GM10266 (cell line): ENCODE measurements around the gene TTLL10.

Experiments
- DNase-seq: peaks from one replicate; pipeline ENCODE4 v3.0.0; 2012; ENCODE audit errors: extremely low spot score
- TF ChIP-seq, protein P1 (sequence below): IDR thresholded peaks from 2 replicates; pipeline ENCODE4 v1.5.1; 2012; ENCODE audit warnings: mild to moderate bottlenecking, low read depth; ENCODE audit not compliant: control insufficient read depth, insufficient read depth; ENCODE audit errors: missing control alignments

TTLL10 gene

DNA sequence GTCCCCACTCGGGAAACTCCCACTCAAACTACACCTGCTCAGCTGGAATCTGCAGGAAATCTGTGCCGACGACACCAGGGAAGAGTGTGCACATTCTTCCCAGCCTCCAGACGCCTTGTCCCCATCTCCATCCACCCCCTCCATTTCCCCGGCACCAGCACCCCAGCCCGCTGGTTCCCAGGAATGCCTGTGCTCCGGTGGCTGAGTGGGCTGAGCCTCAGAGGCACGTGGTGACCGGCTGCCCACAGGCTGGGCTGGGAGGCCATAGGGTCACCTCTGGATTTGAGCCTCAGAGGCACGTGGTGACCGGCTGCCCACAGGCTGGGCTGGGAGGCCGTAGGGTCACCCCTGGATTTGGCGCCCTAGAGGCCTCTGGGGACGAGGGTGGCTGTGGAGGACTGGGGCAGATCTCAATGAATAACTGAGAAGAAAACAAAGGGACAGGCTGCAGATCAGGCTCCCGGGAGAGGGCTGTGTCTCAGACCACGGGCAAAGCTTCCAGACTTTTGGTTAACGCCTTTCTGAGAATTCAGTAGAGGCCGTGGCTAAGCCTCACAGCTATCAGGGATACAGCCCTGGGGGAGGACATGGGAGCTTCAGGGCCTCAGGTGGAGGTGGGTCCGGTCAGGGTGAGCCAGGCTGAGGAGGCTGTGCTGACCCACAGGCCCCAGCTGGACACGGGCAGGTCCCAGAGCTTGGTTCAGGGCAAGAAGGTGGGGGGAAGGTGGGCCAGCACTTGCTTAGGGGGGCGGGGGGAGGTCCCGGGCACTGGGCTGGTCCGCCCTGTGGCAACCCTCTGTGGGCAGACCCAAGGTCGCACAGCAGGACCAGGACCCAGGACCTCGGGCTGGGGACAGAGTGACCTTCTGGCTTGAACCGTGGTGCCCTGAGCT, 17.3 kb upstream of the TTLL10 start:
- no peak for DNase-seq
- TF ChIP-seq, protein P1, sequence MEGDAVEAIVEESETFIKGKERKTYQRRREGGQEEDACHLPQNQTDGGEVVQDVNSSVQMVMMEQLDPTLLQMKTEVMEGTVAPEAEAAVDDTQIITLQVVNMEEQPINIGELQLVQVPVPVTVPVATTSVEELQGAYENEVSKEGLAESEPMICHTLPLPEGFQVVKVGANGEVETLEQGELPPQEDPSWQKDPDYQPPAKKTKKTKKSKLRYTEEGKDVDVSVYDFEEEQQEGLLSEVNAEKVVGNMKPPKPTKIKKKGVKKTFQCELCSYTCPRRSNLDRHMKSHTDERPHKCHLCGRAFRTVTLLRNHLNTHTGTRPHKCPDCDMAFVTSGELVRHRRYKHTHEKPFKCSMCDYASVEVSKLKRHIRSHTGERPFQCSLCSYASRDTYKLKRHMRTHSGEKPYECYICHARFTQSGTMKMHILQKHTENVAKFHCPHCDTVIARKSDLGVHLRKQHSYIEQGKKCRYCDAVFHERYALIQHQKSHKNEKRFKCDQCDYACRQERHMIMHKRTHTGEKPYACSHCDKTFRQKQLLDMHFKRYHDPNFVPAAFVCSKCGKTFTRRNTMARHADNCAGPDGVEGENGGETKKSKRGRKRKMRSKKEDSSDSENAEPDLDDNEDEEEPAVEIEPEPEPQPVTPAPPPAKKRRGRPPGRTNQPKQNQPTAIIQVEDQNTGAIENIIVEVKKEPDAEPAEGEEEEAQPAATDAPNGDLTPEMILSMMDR, result no peak

DNA sequence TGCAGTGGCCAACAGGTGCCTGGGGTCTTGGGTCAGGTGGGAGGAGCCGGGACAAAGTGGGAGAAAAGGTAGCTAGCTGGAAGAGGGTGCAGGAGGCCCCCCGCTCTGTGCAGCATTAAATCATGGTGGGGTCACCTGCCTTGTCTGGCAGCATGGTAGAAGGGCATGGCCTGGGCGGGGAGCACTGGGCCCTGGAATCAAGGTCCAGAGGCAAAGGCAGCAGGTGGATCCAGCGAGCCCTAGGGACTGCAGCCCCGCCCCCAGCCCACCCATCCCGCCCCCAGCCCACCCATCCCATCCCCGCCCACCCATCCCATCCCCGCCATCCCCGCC, 16.7 kb upstream of the TTLL10 start:
- DNase-seq, result no peak
- TF ChIP-seq, protein P1, result no peak

DNA sequence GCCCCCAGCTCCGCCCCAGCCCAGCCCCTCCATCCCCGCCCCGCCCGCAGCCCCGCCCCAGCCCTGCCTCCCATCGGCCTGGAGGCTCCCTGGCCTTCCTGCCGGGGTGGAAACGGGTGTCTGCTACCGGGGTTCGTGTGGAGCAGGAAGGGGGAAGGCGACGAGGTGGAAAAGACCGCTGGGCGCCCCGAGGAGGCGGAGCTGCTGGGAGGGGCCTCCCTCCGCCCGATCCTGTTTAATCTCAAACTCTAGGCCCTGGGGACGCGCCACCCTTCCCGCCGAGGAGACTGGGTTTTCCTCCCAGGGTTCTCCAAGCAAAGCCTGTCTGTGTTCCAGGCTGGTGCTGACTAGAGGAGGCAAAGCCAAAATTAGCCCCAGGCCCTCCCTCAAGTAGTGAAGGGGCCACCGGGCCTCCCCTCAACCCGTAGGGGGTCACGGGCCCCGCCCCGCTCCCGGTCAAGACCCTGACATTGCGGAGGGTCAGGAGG, 16.2 kb upstream of the TTLL10 start:
- TF ChIP-seq, protein P1, result no peak
- peak; percentile 97 for DNase-seq

DNA sequence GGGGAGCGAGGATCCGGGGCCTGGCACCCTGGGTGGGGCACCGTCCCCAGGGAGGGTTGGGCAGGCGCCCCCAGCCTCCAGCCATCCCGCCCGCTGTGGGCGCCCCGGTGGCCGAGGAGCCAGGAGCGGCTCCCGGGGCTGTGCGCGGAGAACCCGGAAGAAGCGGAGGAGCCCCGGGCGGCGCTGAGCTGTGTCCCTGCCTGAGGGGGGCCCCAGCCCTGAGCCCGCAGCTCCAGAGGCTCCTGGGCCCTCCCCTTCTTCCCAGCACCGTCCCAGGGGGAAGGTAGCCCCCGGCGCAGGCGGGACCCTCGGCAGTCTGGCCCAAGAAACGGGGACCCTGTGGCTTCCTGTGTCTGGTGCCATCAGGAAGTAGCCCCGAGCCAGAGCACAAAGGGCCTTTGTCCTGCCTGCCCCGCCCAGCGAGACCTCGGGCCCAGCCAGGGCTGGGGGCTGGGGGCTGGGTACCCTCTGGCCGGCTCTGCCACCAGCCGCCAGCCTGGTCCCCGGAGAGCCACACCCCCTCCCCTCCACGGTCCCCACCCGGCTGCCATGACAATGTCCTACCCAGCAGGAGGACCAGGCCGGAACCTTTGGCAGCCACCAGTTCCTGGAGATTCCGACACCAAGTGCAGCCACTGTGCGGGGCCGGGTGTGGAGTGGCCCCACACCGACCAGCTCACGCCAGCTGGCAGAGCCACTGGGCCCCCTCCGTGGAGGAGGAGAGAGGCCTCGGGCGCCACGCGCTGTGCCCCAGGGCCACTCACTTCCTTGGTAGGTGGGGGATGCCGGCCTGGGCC, 15.6 kb upstream of the TTLL10 start:
- TF ChIP-seq, protein P1, result no peak

DNA sequence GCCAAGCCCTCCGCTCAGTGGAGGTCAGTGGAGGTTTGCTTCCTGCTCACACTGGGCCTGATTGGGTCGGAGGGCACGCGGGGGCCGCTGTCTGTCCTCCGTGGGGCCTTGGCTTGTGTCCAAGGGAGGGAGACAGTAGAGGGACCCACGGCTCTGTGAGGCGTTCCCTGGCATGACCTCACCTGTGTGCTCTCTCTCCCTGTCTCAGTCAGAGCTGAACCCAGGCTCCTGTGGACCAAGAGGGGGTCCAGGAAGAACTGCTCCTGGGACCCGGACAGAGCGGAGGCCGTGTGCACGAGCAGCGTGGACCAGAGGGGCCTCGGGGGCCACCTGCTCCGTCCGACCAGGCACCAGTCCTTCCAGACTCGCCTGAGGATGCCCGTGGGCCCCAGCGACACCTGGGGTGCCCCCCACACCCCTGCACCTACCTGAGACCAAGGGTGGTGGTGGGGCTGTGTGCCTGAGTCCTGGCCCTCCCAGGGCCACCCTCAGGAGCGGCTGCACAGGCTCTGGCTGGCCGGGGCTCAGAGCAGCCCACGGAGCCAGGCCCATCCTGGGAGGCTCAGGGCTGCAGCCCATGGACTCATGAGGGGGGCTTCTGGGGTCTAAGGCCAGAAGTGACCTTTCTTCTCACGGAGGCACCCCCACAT, 13.3 kb upstream of the TTLL10 start:
- no peak for DNase-seq
- TF ChIP-seq, protein P1, result no peak

More for the DNA sequence above, 15.6 kb upstream of the TTLL10 start:
- DNase-seq, result peak; percentile 87

DNA sequence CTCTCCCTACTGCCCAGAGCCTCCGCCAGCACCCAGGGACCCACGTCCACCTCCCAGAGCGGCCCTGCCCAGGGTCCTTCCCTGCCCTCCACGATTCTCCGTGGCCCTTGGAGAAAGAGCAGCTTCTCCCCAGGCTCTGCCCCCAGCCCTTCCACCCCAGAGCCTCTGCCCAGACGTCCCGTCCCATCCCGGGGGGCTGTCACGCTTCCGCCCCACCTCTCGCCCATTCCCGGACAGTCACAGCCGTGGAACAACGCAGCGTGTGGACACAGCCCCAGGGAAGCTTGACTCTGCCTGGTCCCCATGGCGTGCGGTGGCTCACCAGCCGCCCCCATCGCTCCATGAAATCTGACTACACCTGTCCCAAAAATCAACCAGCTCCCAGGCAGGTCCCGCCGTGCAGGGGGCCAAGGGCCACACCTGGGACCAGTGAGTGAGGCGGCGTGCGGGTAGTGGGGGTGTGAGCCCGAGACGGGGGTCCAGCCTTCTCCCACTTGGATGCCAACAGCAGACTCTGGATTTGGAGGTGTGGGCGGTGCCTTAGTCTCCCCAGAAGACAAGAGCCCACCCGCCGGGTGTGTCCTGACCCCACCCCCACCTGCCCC, 12.5 kb upstream of the TTLL10 start:
- TF ChIP-seq, protein P1, result no peak
- DNase-seq, result no peak
